Heart left ventricle (tissue), 16 donors: ENCODE measurements around the gene GANAB. TPM values are rescaled to one million over a fixed set of nuclear protein-coding genes. Genes with fewer than 3 reads are reported as not detected.
A peak's percentile ranks its signal among the peaks of the same experiment; 100 is the strongest.

Experiments used
- ATAC-seq, 4 donors: fragments of 200-7000 bp; cut with Tn5 transposase; one replicate each; pipeline ENCODE4 v1.9.1; 2020 to 2022; ENCODE audit warnings: moderate library complexity in 4 of 4, mild to moderate bottlenecking in 3 of 4, moderate number of reproducible peaks in 1 of 4
- DNase-seq, 5 donors: peaks; one replicate each; pipeline ENCODE4 v3.0.0-alpha.2; 2020
- H3K27ac ChIP-seq, 12 donors: fragments of 200-600 bp; sonication (generic) in 4 of 12; one replicate each; pipeline versions ENCODE4 v1.5.0 to v1.8.0; 2016 to 2022; ENCODE audit warnings: mild to moderate bottlenecking in 2 of 12
- H3K27me3 ChIP-seq, 9 donors: fragments of 200-600 bp; sonication (generic) in 2 of 9; one replicate each; pipeline versions ENCODE4 v1.5.1 to v1.8.0; 2016 to 2022; ENCODE audit warnings: mild to moderate bottlenecking in 3 of 9
- H3K36me3 ChIP-seq, 9 donors: fragments of 200-600 bp; sonication (generic) in 2 of 9; one replicate each; pipeline versions ENCODE4 v1.5.0 to v1.8.0; 2018 to 2022; ENCODE audit warnings: mild to moderate bottlenecking in 2 of 9
- H3K4me1 ChIP-seq, 12 donors: fragments of 200-600 bp; sonication (generic) in 4 of 12; one replicate each; pipeline versions ENCODE4 v1.5.0 to v1.8.0; 2016 to 2022; ENCODE audit warnings: mild to moderate bottlenecking in 3 of 12
- H3K4me3 ChIP-seq, 12 donors: fragments of 200-600 bp; sonication (generic) in 4 of 12; one replicate each; pipeline versions ENCODE4 v1.5.0 to v1.8.0; 2017 to 2022; ENCODE audit warnings: mild to moderate bottlenecking in 9 of 12, moderate library complexity in 4 of 12
- H3K9me3 ChIP-seq, 12 donors: fragments of 200-600 bp; sonication (generic) in 4 of 12; one replicate each; pipeline versions ENCODE4 v1.5.0 to v1.8.0; 2016 to 2022; ENCODE audit warnings: mild to moderate bottlenecking in 1 of 12
- CTCF ChIP-seq, 12 donors: fragments of 200-600 bp; sonication (generic) in 4 of 12; IDR thresholded peaks; one replicate each; pipeline versions ENCODE4 v1.5.0 to v1.8.0; 2018 to 2022; ENCODE audit warnings: antibody characterized with exemption in 12 of 12, mild to moderate bottlenecking in 5 of 12
- POLR2A ChIP-seq, 2 donors: fragments of 450-650 bp; IDR thresholded peaks; one replicate each; pipeline ENCODE4 v1.6.1; 2017; ENCODE audit warnings: antibody characterized with exemption in 2 of 2, mild to moderate bottlenecking in 2 of 2, moderate library complexity in 2 of 2
- WGBS, 4 donors: extraction: QIAGEN DNeasy Blood & Tissue Kit in 2 of 4; methylation state at CpG; one replicate each; pipeline versions ENCODE4 v1.1.5 to v1.1.7; 2013 to 2018; 5-methylcytosine and 5-hydroxymethylcytosine counted together
- intact Hi-C, 10 donors: fragments of 100-400 bp; cut with DNase I; formaldehyde crosslinking; loops; one replicate each; pipeline versions ENCODE4 v1.11.1 to v1.14.2; 2022
- polyA plus RNA-seq, 2 donors: library from polyadenylated mRNA; stranded (reverse); fragments of 200-250 nt; gene quantifications; one replicate each; pipeline ENCODE4 v1.2.3, GENCODE V29; 2013
- total RNA-seq, 9 donors: library from RNA; depleted of rRNA in 2 of 9; stranded (reverse); fragments of >200 nt in 2 of 9; fragmentation: NEBNext Ultra II Directional in 3 of 9; extraction: Animal tissue kit (Norgen Biotek cat#: 25700) in 3 of 9; gene quantifications; one replicate each; pipeline versions ENCODE4 v1.1.0 to v1.2.4, GENCODE V29; 2016 to 2023
- donor health status: ischemic (EF 13 %, LVEDD 7.1; RV severe dilation, severe dysfunction).
- donor health status: healthy with polysubstance abuse.
- donor health status: DM: no; HTN: yes; CAD: no.
- donor health status: DM: no; HTN: no; CAD: no.
- donor health status: ischemic (EF 25% LVEDD 6.9; RV normal size, moderate dysfunction).
- donor health status: ischemic (EF 25% LVEDD 5.7; RV mildly dilated, moderate dysfunction).
- donor health status: healthy.
- donor health status: DM: yes; HTN: yes; CAD: no.
- donor health status: ischemic (EF 35%, LVEDD 5.7; RV mildly dilated, moderate dysfunction).
- donor health status: nonischemic (EF 11% LVEDD 7.7; RV severe dilation, severe dysfunction).
- donor health status: DM: yes; HTN: yes; CAD: no.
- donor health status: PGD.
- donor health status: ischemic (EF 29% LVEDD 5.4; RV normal size, mild dysfunction).
- donor health status: nonischemic (EF 23%, LVEDD 6.1; RV moderate dilation, normal function).

The GANAB gene
- total and polyA plus RNA-seq, 11 donors: 49.3 to 182 (median 99.1) TPM

GRCh38 chr11:62595124-62595523 lies 51.3 kb downstream of the GANAB start:
- Histone ChIP-seq H3K27ac (no peak overlapping the region), H3K36me3 (peaks cover 0 to 64% (median 51%) of the 10 kb centered on the region in 9 donors)
- intact Hi-C loops: loop anchor here in 1 of 10 donors (10.0 kb wide), 1 partner anchor 100 kb away; no protein-coding TSS in a partner anchor

GRCh38 chr11:62593434-62594044 lies 52.9 kb downstream of the GANAB start:
- H3K4me1 ChIP-seq: peaks cover 5 to 42% (median 25%) of the 10 kb centered on the region in 12 donors
- peak in 1 of 4 donors; percentile 12 for ATAC-seq

More at GRCh38 chr11:62595124-62595523, 51.3 kb downstream of the GANAB start:
- DNase-seq: peak in 1 of 5 donors; percentile 23
- Histone ChIP-seq H3K4me1 (peaks cover 7 to 50% (median 36%) of the 10 kb centered on the region in 12 donors), H3K4me3 (no peak overlapping the region), H3K9me3 (no peaks in the 10 kb centered on the region), H3K27me3 (no peaks in the 10 kb centered on the region)
- ATAC-seq: no peak
- TF ChIP-seq CTCF (IDR thresholded peaks at IDR 0.05) (no peak), POLR2A (IDR thresholded peaks at IDR 0.05) (no peak)
- whole genome bisulfite sequencing, 4 donors: 80 to 90% (median 87%) methylated on average over 8 of the region's 8 CpGs

GRCh38 chr11:62592989-62593421 lies 53.4 kb downstream of the GANAB start:
- ATAC-seq (no peak), DNase-seq (peak in 1 of 5 donors; percentile 13)
- no peak for TF ChIP-seq CTCF (IDR thresholded peaks at IDR 0.05)
- TF ChIP-seq POLR2A (IDR thresholded peaks at IDR 0.05): no peak
- Histone ChIP-seq H3K4me3 (no peak overlapping the region), H3K27me3 (no peaks in the 10 kb centered on the region), H3K9me3 (no peaks in the 10 kb centered on the region), H3K36me3 (peaks cover 0 to 61% (median 56%) of the 10 kb centered on the region in 9 donors), H3K27ac (peak overlapping the region; percentile 68 to 98 (median 94)), H3K4me1 (peaks cover 5 to 40% (median 23%) of the 10 kb centered on the region in 12 donors)
- WGBS, 4 donors: 74 to 85% (median 78%) methylated on average over 8 of the region's 8 CpGs
- intact Hi-C loops: loop anchor here in 2 of 10 donors (2.0 to 10.0 kb wide), 3 partner anchors 102 to 269 kb away; no protein-coding TSS in a partner anchor

More at GRCh38 chr11:62593434-62594044, 52.9 kb downstream of the GANAB start:
- Histone ChIP-seq H3K27me3 (no peaks in the 10 kb centered on the region), H3K36me3 (peaks cover 0 to 61% (median 56%) of the 10 kb centered on the region in 9 donors), H3K4me3 (no peak overlapping the region), H3K9me3 (no peaks in the 10 kb centered on the region), H3K27ac (peak overlapping the region in 3 of 12 donors; percentile 96 to 98 (median 98))
- peak; percentile 23 to 65 (median 52) for TF ChIP-seq CTCF (IDR thresholded peaks at IDR 0.05)
- no peak for TF ChIP-seq POLR2A (IDR thresholded peaks at IDR 0.05)
- 53 to 59% (median 55%) methylated on average over 13 of the region's 13 CpGs for WGBS, 4 donors
- peak; percentile 66 to 87 (median 77) for DNase-seq
- intact Hi-C loops: loop anchor here in 2 of 10 donors (2.0 to 10.0 kb wide), 3 partner anchors 101 to 269 kb away; no protein-coding TSS in a partner anchor

- H3K9me3 ChIP-seq: no peaks in the 10 kb centered on the region
- H3K27me3 ChIP-seq: no peaks in the 10 kb centered on the region
- DNase-seq: no peak
- peaks cover 5 to 40% (median 23%) of the 10 kb centered on the region in 12 donors for H3K4me1 ChIP-seq
- ATAC-seq: peak in 2 of 4 donors; percentile 7 to 21
- TF ChIP-seq POLR2A (IDR thresholded peaks at IDR 0.05) (no peak), CTCF (IDR thresholded peaks at IDR 0.05) (peak in 1 of 12 donors; percentile 7)
- H3K4me3 ChIP-seq: peak overlapping the region; percentile 25 to 97 (median 77)
- H3K27ac ChIP-seq: peak overlapping the region; percentile 68 to 98 (median 94)
- intact Hi-C loops: loop anchor here in 2 of 10 donors (2.0 to 10.0 kb wide), 3 partner anchors 103 to 270 kb away; no protein-coding TSS in a partner anchor
- H3K36me3 ChIP-seq: peaks cover 0 to 61% (median 56%) of the 10 kb centered on the region in 9 donors
- 9 to 16% (median 11%) methylated on average over 13 to 17 of the region's 17 CpGs for WGBS, 4 donors
These were observed 54.1 kb downstream of the GANAB start for GRCh38 chr11:62592146-62592815.
